ENCODE measurements around the gene GJD2. TPM values are rescaled to one million over a fixed set of nuclear protein-coding genes. Genes with fewer than 3 reads are reported as not detected.
A peak's percentile ranks its signal among the peaks of the same experiment; 100 is the strongest.

GJD2 gene
- polyA plus RNA-seq, 1 experiment, result not detected

GRCh38 chr15:34725556-34725955, 29.2 kb downstream of the GJD2 start:
- TF ChIP-seq CTCF (IDR thresholded peaks at IDR 0.05; ENCODE audit: insufficient read depth, low read depth, low read length), result no peak
- ChIA-PET POLR2A (interaction anchor here (0.7 kb wide), 1 partner anchor 87 kb away, joined by 3 read pairs; no protein-coding TSS in a partner anchor), CTCF (interaction anchor here (0.8 kb wide), 1 partner anchor 27 kb away, joined by 3 read pairs; no protein-coding TSS in a partner anchor)
- no peaks in the 10 kb centered on the region for H3K36me3 ChIP-seq (ENCODE audit: control insufficient read depth, insufficient read depth, low read length)
- DNase-seq (ENCODE audit: low read depth), result peak; percentile 19
- no peaks in the 10 kb centered on the region for H3K27me3 ChIP-seq (ENCODE audit: control insufficient read depth, insufficient read depth, low read length)
- H3K4me3 ChIP-seq (ENCODE audit: low read depth, low read length), result no peak overlapping the region

DNA sequence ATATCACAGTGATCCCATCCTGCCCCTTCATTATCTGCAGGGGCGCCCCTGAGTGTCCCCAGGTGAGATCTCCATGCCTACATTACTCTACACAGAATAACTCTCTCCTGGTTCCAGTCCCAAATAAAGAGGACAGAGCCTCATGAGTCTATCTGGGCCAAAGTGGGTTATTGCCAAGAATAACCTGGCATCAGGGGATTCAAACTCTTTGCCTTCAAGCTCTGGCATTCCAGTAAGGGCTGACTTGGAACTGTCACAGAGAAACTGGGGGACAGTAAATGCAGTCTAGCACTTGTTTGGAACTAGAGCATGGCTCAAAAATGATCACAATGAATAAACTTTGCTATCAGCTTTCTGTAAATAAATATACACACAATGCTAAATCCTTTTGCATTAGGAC, 30.3 kb downstream of the GJD2 start:
- Histone ChIP-seq H3K27me3 (ENCODE audit: control insufficient read depth, insufficient read depth, low read length) (no peaks in the 10 kb centered on the region), H3K4me3 (ENCODE audit: low read depth, low read length) (no peak overlapping the region), H3K36me3 (ENCODE audit: control insufficient read depth, insufficient read depth, low read length) (no peaks in the 10 kb centered on the region)
- no peak for TF ChIP-seq CTCF (IDR thresholded peaks at IDR 0.05; ENCODE audit: insufficient read depth, low read depth, low read length)
- CTCF ChIA-PET, result no interaction called here
- no peak for DNase-seq (ENCODE audit: low read depth)
- POLR2A ChIA-PET, result no interaction called here

GRCh38 chr15:34722439-34722836, 32.4 kb downstream of the GJD2 start:
- Histone ChIP-seq H3K36me3 (ENCODE audit: control insufficient read depth, insufficient read depth, low read length) (no peaks in the 10 kb centered on the region), H3K27me3 (ENCODE audit: control insufficient read depth, insufficient read depth, low read length) (no peaks in the 10 kb centered on the region), H3K4me3 (ENCODE audit: low read depth, low read length) (peak overlapping the region; percentile 20)
- TF ChIP-seq CTCF (IDR thresholded peaks at IDR 0.05; ENCODE audit: insufficient read depth, low read depth, low read length), result peak; percentile 56
- POLR2A ChIA-PET, result no interaction called here
- DNase-seq (ENCODE audit: low read depth), result peak; percentile 13
- CTCF ChIA-PET, result interaction anchor here (1.1 to 1.6 kb wide), 3 partner anchors 11 to 18 kb away, joined by 3 to 4 read pairs (median 4); no protein-coding TSS in a partner anchor

GRCh38 chr15:34721802-34722438, 32.9 kb downstream of the GJD2 start:
- TF ChIP-seq CTCF (IDR thresholded peaks at IDR 0.05; ENCODE audit: insufficient read depth, low read depth, low read length), result no peak
- Histone ChIP-seq H3K36me3 (ENCODE audit: control insufficient read depth, insufficient read depth, low read length) (no peaks in the 10 kb centered on the region), H3K27me3 (ENCODE audit: control insufficient read depth, insufficient read depth, low read length) (no peaks in the 10 kb centered on the region), H3K4me3 (ENCODE audit: low read depth, low read length) (peak overlapping the region; percentile 20)
- POLR2A ChIA-PET, result no interaction called here
- CTCF ChIA-PET, result interaction anchor here (1.1 to 1.6 kb wide), 2 partner anchors 13 to 18 kb away, joined by 3 to 4 read pairs; no protein-coding TSS in a partner anchor
- peak; percentile 49 for DNase-seq (ENCODE audit: low read depth)

DNA sequence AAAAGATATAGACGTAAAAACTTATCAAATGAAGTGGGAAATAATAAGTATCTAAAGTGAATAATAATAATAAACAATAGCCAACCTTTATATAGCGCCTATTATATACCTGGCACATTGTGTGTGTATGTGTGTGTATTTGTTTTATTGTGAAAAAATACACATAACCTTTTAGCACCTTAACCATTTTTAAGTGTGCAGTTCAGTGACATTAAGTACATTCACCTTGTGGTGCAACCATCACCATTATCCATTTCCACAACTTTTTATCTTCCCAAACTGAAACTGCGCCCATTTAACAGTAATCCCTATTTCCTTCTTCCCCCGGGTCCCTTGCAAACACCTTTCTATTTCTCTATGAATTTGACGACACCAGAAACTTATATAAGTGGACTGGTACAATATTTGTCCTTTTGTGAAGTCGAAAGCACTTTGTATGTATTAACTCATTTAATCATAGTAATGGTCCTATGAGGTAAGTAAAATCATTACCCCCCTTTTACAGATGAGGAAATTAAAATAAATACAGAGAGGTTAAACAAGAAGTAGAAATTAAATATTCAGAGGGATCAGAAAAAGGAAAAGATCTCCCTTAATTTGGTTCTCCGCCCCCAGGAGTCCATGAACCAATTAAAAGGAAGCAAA, 33.5 kb downstream of the GJD2 start:
- H3K27me3 ChIP-seq (ENCODE audit: control insufficient read depth, insufficient read depth, low read length), result no peaks in the 10 kb centered on the region
- no peak for DNase-seq (ENCODE audit: low read depth)
- TF ChIP-seq CTCF (IDR thresholded peaks at IDR 0.05; ENCODE audit: insufficient read depth, low read depth, low read length), result no peak
- no peaks in the 10 kb centered on the region for H3K36me3 ChIP-seq (ENCODE audit: control insufficient read depth, insufficient read depth, low read length)
- ChIA-PET CTCF (interaction anchor here (1.6 to 4.6 kb wide), 2 partner anchors 13 to 19 kb away, joined by 3 to 33 read pairs; no protein-coding TSS in a partner anchor), POLR2A (no interaction called here)
- no peak overlapping the region for H3K4me3 ChIP-seq (ENCODE audit: low read depth, low read length)

Measured in BJ (cell line).